Adrenal gland (tissue), 5 donors: ENCODE data around the gene ST8SIA4.

Experiments used
- POLR2A ChIP-seq, 2 donors: fragments of 450-650 bp; IDR thresholded peaks; one replicate each; pipeline ENCODE4 v1.6.1; 2017; ENCODE audit warnings: antibody characterized with exemption in 2 of 2, mild to moderate bottlenecking in 2 of 2, moderate library complexity in 1 of 2
- TF ChIP-seq, protein P1 (sequence below), 6 experiments: fragments of 450-650 bp in 4 of 6; fragments of 200-600 bp in 2 of 6; sonication (generic) in 1 of 6; IDR thresholded peaks; 1 replicate in 5 of 6; 2 replicates in 1 of 6; pipeline versions ENCODE4 v1.5.1 to v1.8.0; 2016 to 2021; ENCODE audit warnings: antibody characterized with exemption in 6 of 6, mild to moderate bottlenecking in 2 of 6, moderate library complexity in 1 of 6
- donor health status: DM: no; HTN: no; CAD: no.

DNA sequence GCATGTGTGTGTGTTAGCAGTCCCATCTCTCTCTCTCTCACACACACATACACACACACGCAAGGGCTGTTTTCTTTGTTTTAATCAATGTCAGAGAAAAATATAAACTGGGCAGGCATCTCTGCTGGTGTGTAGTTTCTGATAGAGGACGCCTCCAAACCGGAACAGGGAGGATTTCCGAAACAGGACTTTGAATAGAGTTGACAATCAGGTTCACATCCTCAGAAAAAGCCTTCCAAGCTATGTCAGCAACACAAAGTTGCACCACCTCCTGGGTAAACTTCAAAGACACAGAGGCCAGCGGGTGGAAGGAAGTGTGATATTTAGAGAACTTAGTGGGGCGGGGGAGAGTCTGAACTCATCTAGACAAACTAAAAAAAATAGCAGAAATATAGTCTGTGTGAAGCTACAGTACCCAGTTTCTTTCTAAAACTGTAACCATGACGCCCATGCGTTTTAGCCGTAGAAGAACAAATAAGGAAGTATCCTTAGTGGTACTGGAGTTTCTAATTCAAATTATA, 1.2 kb downstream of the ST8SIA4 start:
- TF ChIP-seq, protein P1, sequence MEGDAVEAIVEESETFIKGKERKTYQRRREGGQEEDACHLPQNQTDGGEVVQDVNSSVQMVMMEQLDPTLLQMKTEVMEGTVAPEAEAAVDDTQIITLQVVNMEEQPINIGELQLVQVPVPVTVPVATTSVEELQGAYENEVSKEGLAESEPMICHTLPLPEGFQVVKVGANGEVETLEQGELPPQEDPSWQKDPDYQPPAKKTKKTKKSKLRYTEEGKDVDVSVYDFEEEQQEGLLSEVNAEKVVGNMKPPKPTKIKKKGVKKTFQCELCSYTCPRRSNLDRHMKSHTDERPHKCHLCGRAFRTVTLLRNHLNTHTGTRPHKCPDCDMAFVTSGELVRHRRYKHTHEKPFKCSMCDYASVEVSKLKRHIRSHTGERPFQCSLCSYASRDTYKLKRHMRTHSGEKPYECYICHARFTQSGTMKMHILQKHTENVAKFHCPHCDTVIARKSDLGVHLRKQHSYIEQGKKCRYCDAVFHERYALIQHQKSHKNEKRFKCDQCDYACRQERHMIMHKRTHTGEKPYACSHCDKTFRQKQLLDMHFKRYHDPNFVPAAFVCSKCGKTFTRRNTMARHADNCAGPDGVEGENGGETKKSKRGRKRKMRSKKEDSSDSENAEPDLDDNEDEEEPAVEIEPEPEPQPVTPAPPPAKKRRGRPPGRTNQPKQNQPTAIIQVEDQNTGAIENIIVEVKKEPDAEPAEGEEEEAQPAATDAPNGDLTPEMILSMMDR (IDR thresholded peaks at IDR 0.05): no peak
- no peak for TF ChIP-seq POLR2A (IDR thresholded peaks at IDR 0.05)
